Neural cell (in vitro differentiated cells): ENCODE results near the gene CNTNAP2. TPM values are rescaled to one million over a fixed set of nuclear protein-coding genes. Genes with fewer than 3 reads are reported as not detected.

Experiments
- H2AFZ ChIP-seq: fragments of 200-600, 300-800 bp; sonication (generic), shearing (Covaris generic); 2 replicates; pipeline ENCODE4 v1.6.0; 2014; ENCODE audit warnings: low read depth, mild to moderate bottlenecking, antibody characterized with exemption, low read length, moderate library complexity
- H3F3A ChIP-seq: fragments of 200-600 bp; shearing (Covaris generic); 2 replicates; pipeline ENCODE4 v1.6.1; 2016; ENCODE audit warnings: mild to moderate bottlenecking, moderate library complexity, mixed read lengths, antibody characterized with exemption, low read length; ENCODE audit not compliant: insufficient read depth, poor library complexity, severe bottlenecking
- H3K27ac ChIP-seq: fragments of 200-600, 300-800 bp; sonication (generic), shearing (Covaris generic); 2 replicates; pipeline ENCODE4 v1.5.1; 2014; ENCODE audit warnings: mild to moderate bottlenecking, low read length, moderate library complexity
- H3K27me3 ChIP-seq: fragments of 300-800, 200-600 bp; sonication (generic), shearing (Covaris generic); 2 replicates; pipeline ENCODE4 v1.6.0; 2014; ENCODE audit warnings: mild to moderate bottlenecking, low read depth, low read length, moderate library complexity; ENCODE audit not compliant: insufficient read depth
- H3K36me3 ChIP-seq: fragments of 300-800, 200-600 bp; sonication (generic), shearing (Covaris generic); 2 replicates; pipeline ENCODE4 v1.5.1; 2014; ENCODE audit warnings: mild to moderate bottlenecking, antibody characterized with exemption, low read length, moderate library complexity; ENCODE audit not compliant: insufficient read depth
- H3K4me2 ChIP-seq: fragments of 300-800, 200-600 bp; sonication (generic), shearing (Covaris generic); 2 replicates; pipeline ENCODE4 v1.6.0; 2014; ENCODE audit warnings: mild to moderate bottlenecking, low read length
- H3K4me3 ChIP-seq: fragments of 300-800, 200-600 bp; sonication (generic), shearing (Covaris generic); 2 replicates; pipeline ENCODE4 v1.5.1; 2014; ENCODE audit warnings: mild to moderate bottlenecking, low read length, moderate library complexity
- H3K79me2 ChIP-seq: fragments of 200-600 bp; shearing (Covaris generic); replicated peaks from 2 replicates; pipeline ENCODE4 v1.6.0; 2014; ENCODE audit warnings: mild to moderate bottlenecking, low read length, moderate library complexity; ENCODE audit not compliant: insufficient read depth
- H3K9ac ChIP-seq: fragments of 300-800, 200-600 bp; sonication (generic), shearing (Covaris generic); 2 replicates; pipeline ENCODE4 v1.6.1; 2016; ENCODE audit warnings: mild to moderate bottlenecking, low read length, mixed read lengths
- H3K9me2 ChIP-seq: fragments of 200-600 bp; shearing (Covaris generic); 2 replicates; pipeline ENCODE4 v1.6.1; 2016; ENCODE audit warnings: mild to moderate bottlenecking, low read length, mixed read lengths; ENCODE audit not compliant: insufficient read depth
- H3K9me3 ChIP-seq: fragments of 200-600, 300-800 bp; sonication (generic), shearing (Covaris generic); 2 replicates; pipeline ENCODE4 v1.6.1; 2016; ENCODE audit warnings: mild to moderate bottlenecking, mixed run types, low read length, moderate library complexity, mixed read lengths
- H4K20me1 ChIP-seq: fragments of 200-600 bp; shearing (Covaris generic); 2 replicates; pipeline ENCODE4 v1.6.1; 2016; ENCODE audit warnings: mild to moderate bottlenecking, mixed run types; ENCODE audit not compliant: insufficient read depth
- EP300 ChIP-seq: fragments of 450-650 bp; conservative IDR thresholded peaks from 2 replicates; pipeline ENCODE4 v1.6.1; 2014; ENCODE audit warnings: antibody characterized with exemption, mild to moderate bottlenecking, moderate library complexity; ENCODE audit not compliant: poor library complexity, severe bottlenecking
- EZH2 ChIP-seq: fragments of 200-600, 300-800 bp; shearing (Covaris generic), sonication (generic); IDR thresholded peaks from 2 replicates; pipeline ENCODE4 v1.6.1; 2014; ENCODE audit warnings: antibody characterized with exemption, low read length, borderline replicate concordance, mild to moderate bottlenecking; ENCODE audit not compliant: insufficient read depth, poor library complexity, severe bottlenecking
- MXI1 ChIP-seq: fragments of 450-650 bp; conservative IDR thresholded peaks from 2 replicates; pipeline ENCODE4 v1.6.1; 2014; ENCODE audit warnings: antibody characterized with exemption, mild to moderate bottlenecking; ENCODE audit not compliant: poor library complexity, severe bottlenecking
- POLR2AphosphoS5 ChIP-seq: IDR thresholded peaks from 2 replicates; pipeline ENCODE4 v1.6.1; 2012
- RAD21 ChIP-seq: fragments of 450-650 bp; conservative IDR thresholded peaks from 2 replicates; pipeline ENCODE4 v1.6.1; 2014; ENCODE audit warnings: antibody characterized with exemption, mild to moderate bottlenecking, moderate library complexity
- SMC3 ChIP-seq: fragments of 450-650 bp; conservative IDR thresholded peaks from 2 replicates; pipeline ENCODE4 v1.6.1; 2014; ENCODE audit warnings: antibody characterized with exemption, mild to moderate bottlenecking, moderate library complexity; ENCODE audit not compliant: poor library complexity
- TAF1 ChIP-seq: IDR thresholded peaks from 2 replicates; pipeline ENCODE4 v1.6.1; 2012; ENCODE audit warnings: low read depth
- polyA plus RNA-seq: library from polyadenylated mRNA; depleted of rRNA; stranded (reverse); fragments of >200 nt; gene quantifications from 2 replicates; pipeline ENCODE4 v1.2.3, GENCODE V29; 2014
- TF ChIP-seq, protein P1 (sequence below): fragments of 450-650 bp; IDR thresholded peaks from 2 replicates; pipeline ENCODE4 v1.5.1; 2014; ENCODE audit warnings: antibody characterized with exemption, mild to moderate bottlenecking, moderate library complexity; ENCODE audit not compliant: poor library complexity, severe bottlenecking
- TF ChIP-seq, protein P2 (sequence below): IDR thresholded peaks from 2 replicates; pipeline ENCODE4 v1.6.1; 2012; ENCODE audit warnings: borderline replicate concordance

Gene CNTNAP2
- polyA plus RNA-seq, 1 donor from 2014 or later: 276 TPM

DNA sequence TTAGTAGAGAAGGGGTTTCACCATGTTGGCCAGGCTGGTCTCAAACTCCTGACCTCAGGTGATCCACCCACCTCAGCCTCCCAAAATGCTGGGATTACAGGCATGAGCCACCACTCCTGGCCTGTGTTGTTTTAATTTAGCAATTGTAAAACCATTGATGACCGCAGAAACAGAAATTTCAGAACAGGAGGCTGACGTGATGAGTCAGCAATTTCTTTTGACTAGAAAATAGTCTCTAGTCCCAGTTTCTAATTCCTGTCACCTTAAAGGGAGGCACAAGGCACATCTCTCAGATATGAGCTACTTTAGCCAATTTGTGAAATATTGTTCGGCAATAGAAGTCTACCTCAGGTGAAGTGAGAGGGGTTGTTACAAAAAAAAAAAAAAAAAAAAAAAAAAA is 2033.1 kb downstream of the CNTNAP2 start:
- H3F3A ChIP-seq: peaks cover 5% of the 10 kb centered on the region
- no peaks in the 10 kb centered on the region for H3K27me3 ChIP-seq
- no peaks in the 10 kb centered on the region for H3K9me3 ChIP-seq
- no peaks in the 10 kb centered on the region for H3K9me2 ChIP-seq
- H3K4me3 ChIP-seq: no peak overlapping the region
- no peak overlapping the region for H2AFZ ChIP-seq
- no peaks in the 10 kb centered on the region for H3K79me2 ChIP-seq
- H3K9ac ChIP-seq: no peak overlapping the region
- no peaks in the 10 kb centered on the region for H4K20me1 ChIP-seq
- no peak overlapping the region for H3K4me2 ChIP-seq
- TF ChIP-seq SMC3 (no peak), MXI1 (no peak), EP300 (no peak), POLR2AphosphoS5 (no peak)
- no peaks in the 10 kb centered on the region for H3K36me3 ChIP-seq
- H3K27ac ChIP-seq: no peak overlapping the region

DNA sequence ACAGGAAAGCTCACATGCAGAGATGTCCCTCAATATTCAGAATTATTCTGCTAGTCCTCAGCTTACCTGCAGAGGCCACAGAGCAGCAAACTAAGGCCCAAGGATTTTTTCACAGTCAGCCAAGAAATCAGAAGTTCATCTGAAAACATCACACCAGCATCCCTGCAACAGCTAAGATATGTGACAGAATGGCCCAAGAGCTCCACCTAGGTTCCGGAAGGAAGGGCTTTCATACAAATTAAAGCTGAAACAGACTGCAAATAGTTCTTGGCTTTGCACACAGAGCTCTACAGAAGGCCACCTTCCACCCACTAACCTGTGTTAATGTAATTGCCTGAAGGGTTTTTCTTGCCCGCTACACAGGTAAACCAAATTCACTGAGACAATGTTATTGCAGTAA is 2035.2 kb downstream of the CNTNAP2 start:
- Histone ChIP-seq H3K4me3 (no peak overlapping the region), H3F3A (no peaks in the 10 kb centered on the region), H3K27me3 (no peaks in the 10 kb centered on the region), H2AFZ (no peak overlapping the region), H3K9me2 (no peaks in the 10 kb centered on the region), H4K20me1 (no peaks in the 10 kb centered on the region), H3K9me3 (no peaks in the 10 kb centered on the region), H3K4me2 (no peak overlapping the region), H3K9ac (no peak overlapping the region), H3K36me3 (no peaks in the 10 kb centered on the region), H3K79me2 (no peaks in the 10 kb centered on the region), H3K27ac (no peak overlapping the region)
- no peak for TF ChIP-seq MXI1
- TF ChIP-seq RAD21: no peak
- TF ChIP-seq, protein P1, sequence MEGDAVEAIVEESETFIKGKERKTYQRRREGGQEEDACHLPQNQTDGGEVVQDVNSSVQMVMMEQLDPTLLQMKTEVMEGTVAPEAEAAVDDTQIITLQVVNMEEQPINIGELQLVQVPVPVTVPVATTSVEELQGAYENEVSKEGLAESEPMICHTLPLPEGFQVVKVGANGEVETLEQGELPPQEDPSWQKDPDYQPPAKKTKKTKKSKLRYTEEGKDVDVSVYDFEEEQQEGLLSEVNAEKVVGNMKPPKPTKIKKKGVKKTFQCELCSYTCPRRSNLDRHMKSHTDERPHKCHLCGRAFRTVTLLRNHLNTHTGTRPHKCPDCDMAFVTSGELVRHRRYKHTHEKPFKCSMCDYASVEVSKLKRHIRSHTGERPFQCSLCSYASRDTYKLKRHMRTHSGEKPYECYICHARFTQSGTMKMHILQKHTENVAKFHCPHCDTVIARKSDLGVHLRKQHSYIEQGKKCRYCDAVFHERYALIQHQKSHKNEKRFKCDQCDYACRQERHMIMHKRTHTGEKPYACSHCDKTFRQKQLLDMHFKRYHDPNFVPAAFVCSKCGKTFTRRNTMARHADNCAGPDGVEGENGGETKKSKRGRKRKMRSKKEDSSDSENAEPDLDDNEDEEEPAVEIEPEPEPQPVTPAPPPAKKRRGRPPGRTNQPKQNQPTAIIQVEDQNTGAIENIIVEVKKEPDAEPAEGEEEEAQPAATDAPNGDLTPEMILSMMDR: no peak
- TF ChIP-seq, protein P2, sequence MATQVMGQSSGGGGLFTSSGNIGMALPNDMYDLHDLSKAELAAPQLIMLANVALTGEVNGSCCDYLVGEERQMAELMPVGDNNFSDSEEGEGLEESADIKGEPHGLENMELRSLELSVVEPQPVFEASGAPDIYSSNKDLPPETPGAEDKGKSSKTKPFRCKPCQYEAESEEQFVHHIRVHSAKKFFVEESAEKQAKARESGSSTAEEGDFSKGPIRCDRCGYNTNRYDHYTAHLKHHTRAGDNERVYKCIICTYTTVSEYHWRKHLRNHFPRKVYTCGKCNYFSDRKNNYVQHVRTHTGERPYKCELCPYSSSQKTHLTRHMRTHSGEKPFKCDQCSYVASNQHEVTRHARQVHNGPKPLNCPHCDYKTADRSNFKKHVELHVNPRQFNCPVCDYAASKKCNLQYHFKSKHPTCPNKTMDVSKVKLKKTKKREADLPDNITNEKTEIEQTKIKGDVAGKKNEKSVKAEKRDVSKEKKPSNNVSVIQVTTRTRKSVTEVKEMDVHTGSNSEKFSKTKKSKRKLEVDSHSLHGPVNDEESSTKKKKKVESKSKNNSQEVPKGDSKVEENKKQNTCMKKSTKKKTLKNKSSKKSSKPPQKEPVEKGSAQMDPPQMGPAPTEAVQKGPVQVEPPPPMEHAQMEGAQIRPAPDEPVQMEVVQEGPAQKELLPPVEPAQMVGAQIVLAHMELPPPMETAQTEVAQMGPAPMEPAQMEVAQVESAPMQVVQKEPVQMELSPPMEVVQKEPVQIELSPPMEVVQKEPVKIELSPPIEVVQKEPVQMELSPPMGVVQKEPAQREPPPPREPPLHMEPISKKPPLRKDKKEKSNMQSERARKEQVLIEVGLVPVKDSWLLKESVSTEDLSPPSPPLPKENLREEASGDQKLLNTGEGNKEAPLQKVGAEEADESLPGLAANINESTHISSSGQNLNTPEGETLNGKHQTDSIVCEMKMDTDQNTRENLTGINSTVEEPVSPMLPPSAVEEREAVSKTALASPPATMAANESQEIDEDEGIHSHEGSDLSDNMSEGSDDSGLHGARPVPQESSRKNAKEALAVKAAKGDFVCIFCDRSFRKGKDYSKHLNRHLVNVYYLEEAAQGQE: no peak
- no peak for TF ChIP-seq EZH2
- no peak for TF ChIP-seq SMC3
- TF ChIP-seq TAF1: no peak
- no peak for TF ChIP-seq POLR2AphosphoS5
- no peak for TF ChIP-seq EP300
